Effector memory CD8-positive, alpha-beta T cell (primary cell): ENCODE results near the gene RPS19.
A peak's percentile ranks its signal among the peaks of the same experiment; 100 is the strongest.

Experiments
- ATAC-seq: fragments of 150-1000 bp; cut with Tn5 transposase; replicated peaks from 2 replicates; pipeline ENCODE4 v1.10.0; 2021; ENCODE audit warnings: mild to moderate bottlenecking, moderate library complexity
- DNase-seq, 3 experiments: peaks; one replicate each; pipeline ENCODE4 v3.0.0; 2021
- H3K27ac Mint-ChIP-seq, 2 donors: one replicate each; pipeline ENCODE4 v1.8.0; 2022; ENCODE audit warnings: mild to moderate bottlenecking in 2 of 2, mixed read lengths in 2 of 2, moderate library complexity in 2 of 2
- H3K27me3 Mint-ChIP-seq, 2 donors: one replicate each; pipeline ENCODE4 v1.8.0; 2022; ENCODE audit warnings: mixed read lengths in 2 of 2
- H3K36me3 Mint-ChIP-seq: one replicate; pipeline ENCODE4 v1.8.0; 2022; ENCODE audit warnings: mild to moderate bottlenecking, moderate library complexity, mixed read lengths; ENCODE audit not compliant: insufficient read depth
- H3K4me1 Mint-ChIP-seq, 2 donors: one replicate each; pipeline ENCODE4 v1.8.0; 2022; ENCODE audit warnings: low read depth in 2 of 2, mixed read lengths in 2 of 2
- H3K4me3 Mint-ChIP-seq, 2 donors: one replicate each; pipeline ENCODE4 v1.8.0; 2022; ENCODE audit warnings: mild to moderate bottlenecking in 2 of 2, mixed read lengths in 2 of 2, moderate library complexity in 2 of 2
- H3K9me3 Mint-ChIP-seq, 2 donors: one replicate each; pipeline ENCODE4 v1.8.0; 2022; ENCODE audit warnings: mixed read lengths in 2 of 2

The RPS19 gene

GRCh38 chr19:41888926-41889325, 28.9 kb downstream of the RPS19 start:
- H3K27me3 Mint-ChIP-seq, result no peaks in the 10 kb centered on the region
- H3K36me3 Mint-ChIP-seq, result peaks cover 81% of the 10 kb centered on the region
- DNase-seq (no peak), ATAC-seq (no peak)
- H3K27ac Mint-ChIP-seq, result peak overlapping the region; percentile 91 to 96
- H3K9me3 Mint-ChIP-seq, result no peaks in the 10 kb centered on the region
- peaks cover 57 to 73% of the 10 kb centered on the region in 2 donors for H3K4me1 Mint-ChIP-seq
- H3K4me3 Mint-ChIP-seq, result peak overlapping the region; percentile 80 to 91

- Mint-ChIP-seq H3K9me3 (no peaks in the 10 kb centered on the region), H3K4me1 (peaks cover 57 to 69% of the 10 kb centered on the region in 2 donors), H3K27me3 (no peaks in the 10 kb centered on the region), H3K4me3 (peak overlapping the region; percentile 80 to 91), H3K27ac (peak overlapping the region; percentile 91 to 96), H3K36me3 (peaks cover 81% of the 10 kb centered on the region)
- ATAC-seq (no peak), DNase-seq (no peak)
These were observed 29.8 kb downstream of the RPS19 start for GRCh38 chr19:41889896-41890295.

GRCh38 chr19:41890936-41891335, 30.9 kb downstream of the RPS19 start:
- Mint-ChIP-seq H3K27ac (peak overlapping the region in 1 of 2 donors; percentile 87), H3K4me3 (no peak overlapping the region), H3K4me1 (peaks cover 55 to 71% of the 10 kb centered on the region in 2 donors), H3K36me3 (peaks cover 86% of the 10 kb centered on the region), H3K9me3 (no peaks in the 10 kb centered on the region), H3K27me3 (no peaks in the 10 kb centered on the region)
- DNase-seq (no peak), ATAC-seq (no peak)

- H3K4me1 Mint-ChIP-seq, result peaks cover 48 to 64% of the 10 kb centered on the region in 2 donors
- peak overlapping the region; percentile 87 for H3K27ac Mint-ChIP-seq
- H3K4me3 Mint-ChIP-seq, result peak overlapping the region in 1 of 2 donors; percentile 40
- H3K36me3 Mint-ChIP-seq, result peaks cover 78% of the 10 kb centered on the region
- H3K27me3 Mint-ChIP-seq, result no peaks in the 10 kb centered on the region
- no peaks in the 10 kb centered on the region for H3K9me3 Mint-ChIP-seq
- DNase-seq (no peak), ATAC-seq (no peak)
These were observed 32.3 kb downstream of the RPS19 start for GRCh38 chr19:41892173-41892902.

- Mint-ChIP-seq H3K4me3 (peak overlapping the region; percentile 22 to 71), H3K4me1 (peaks cover 48 to 63% of the 10 kb centered on the region in 2 donors), H3K27ac (peak overlapping the region; percentile 90 to 92), H3K27me3 (no peaks in the 10 kb centered on the region), H3K9me3 (no peaks in the 10 kb centered on the region), H3K36me3 (peaks cover 78% of the 10 kb centered on the region)
- no peak for DNase-seq
- peak; percentile 50 for ATAC-seq
These were observed 33.8 kb downstream of the RPS19 start for GRCh38 chr19:41893899-41894298.

- no peaks in the 10 kb centered on the region for H3K27me3 Mint-ChIP-seq
- H3K4me1 Mint-ChIP-seq, result peaks cover 47 to 63% of the 10 kb centered on the region in 2 donors
- DNase-seq (no peak), ATAC-seq (no peak)
- peaks cover 78% of the 10 kb centered on the region for H3K36me3 Mint-ChIP-seq
- peak overlapping the region; percentile 22 to 71 for H3K4me3 Mint-ChIP-seq
- peak overlapping the region; percentile 90 to 92 for H3K27ac Mint-ChIP-seq
- H3K9me3 Mint-ChIP-seq, result no peaks in the 10 kb centered on the region
These were observed 34.3 kb downstream of the RPS19 start for GRCh38 chr19:41894350-41894749.

GRCh38 chr19:41895745-41896580, 35.9 kb downstream of the RPS19 start:
- no peak for DNase-seq
- H3K36me3 Mint-ChIP-seq, result peaks cover 79% of the 10 kb centered on the region
- no peaks in the 10 kb centered on the region for H3K27me3 Mint-ChIP-seq
- peak overlapping the region; percentile 38 to 59 for H3K4me3 Mint-ChIP-seq
- ATAC-seq, result peak; percentile 62
- H3K27ac Mint-ChIP-seq, result peak overlapping the region; percentile 88 to 93
- H3K9me3 Mint-ChIP-seq, result no peaks in the 10 kb centered on the region
- H3K4me1 Mint-ChIP-seq, result peaks cover 40 to 56% of the 10 kb centered on the region in 2 donors

- ATAC-seq, result no peak
- Mint-ChIP-seq H3K27ac (peak overlapping the region; percentile 88 to 93), H3K9me3 (no peaks in the 10 kb centered on the region), H3K36me3 (peaks cover 80% of the 10 kb centered on the region), H3K4me1 (peaks cover 36 to 53% of the 10 kb centered on the region in 2 donors), H3K27me3 (no peaks in the 10 kb centered on the region), H3K4me3 (peak overlapping the region in 1 of 2 donors; percentile 59)
- no peak for DNase-seq
These were observed 36.5 kb downstream of the RPS19 start for GRCh38 chr19:41896581-41896942.

GRCh38 chr19:41897181-41897580, 37.1 kb downstream of the RPS19 start:
- Mint-ChIP-seq H3K4me1 (peaks cover 37 to 49% of the 10 kb centered on the region in 2 donors), H3K27me3 (no peaks in the 10 kb centered on the region), H3K9me3 (no peaks in the 10 kb centered on the region), H3K4me3 (no peak overlapping the region), H3K36me3 (peaks cover 80% of the 10 kb centered on the region), H3K27ac (peak overlapping the region; percentile 88 to 93)
- ATAC-seq, result no peak
- no peak for DNase-seq

GRCh38 chr19:41897820-41898219, 37.8 kb downstream of the RPS19 start:
- Mint-ChIP-seq H3K27ac (peak overlapping the region; percentile 88 to 93), H3K27me3 (no peaks in the 10 kb centered on the region), H3K36me3 (peaks cover 82% of the 10 kb centered on the region), H3K4me3 (no peak overlapping the region), H3K4me1 (peaks cover 36 to 47% of the 10 kb centered on the region in 2 donors), H3K9me3 (no peaks in the 10 kb centered on the region)
- DNase-seq, result no peak
- no peak for ATAC-seq

GRCh38 chr19:41898235-41898634, 38.2 kb downstream of the RPS19 start:
- Mint-ChIP-seq H3K36me3 (peaks cover 86% of the 10 kb centered on the region), H3K9me3 (no peaks in the 10 kb centered on the region), H3K4me1 (peaks cover 33 to 44% of the 10 kb centered on the region in 2 donors), H3K4me3 (no peak overlapping the region), H3K27me3 (no peaks in the 10 kb centered on the region), H3K27ac (peak overlapping the region; percentile 88 to 93)
- DNase-seq (no peak), ATAC-seq (no peak)

- Mint-ChIP-seq H3K27me3 (no peaks in the 10 kb centered on the region), H3K9me3 (no peaks in the 10 kb centered on the region), H3K4me3 (no peak overlapping the region), H3K27ac (peak overlapping the region in 1 of 2 donors; percentile 80), H3K36me3 (peaks cover 94% of the 10 kb centered on the region), H3K4me1 (peaks cover 37 to 44% of the 10 kb centered on the region in 2 donors)
- DNase-seq, result no peak
- no peak for ATAC-seq
These were observed 41.8 kb downstream of the RPS19 start for GRCh38 chr19:41901707-41902360.

- Mint-ChIP-seq H3K36me3 (peaks cover 97% of the 10 kb centered on the region), H3K9me3 (no peaks in the 10 kb centered on the region), H3K27me3 (no peaks in the 10 kb centered on the region), H3K4me1 (peaks cover 39 to 46% of the 10 kb centered on the region in 2 donors), H3K4me3 (no peak overlapping the region), H3K27ac (peak overlapping the region; percentile 80 to 90)
- ATAC-seq (no peak), DNase-seq (no peak)
These were observed 42.5 kb downstream of the RPS19 start for GRCh38 chr19:41902594-41902993.
